NCI-H1436 (cell line): Measurements from ENCODE around the gene INVS.
"Not testable (repeated sequence)": the region's sequence is repeated elsewhere in the genome, so short reads cannot be mapped to it uniquely, and the experiment has no call there.

Source experiments
- DNase-seq: peaks from one replicate; lab custom pipeline; 2025; lab: John Stamatoyannopoulos, UW

Gene INVS

GRCh38 chr9:100324594-100325200 is 225.7 kb downstream of the INVS start:
- peak; percentile 34 for DNase-seq

- not testable (repeated sequence) for DNase-seq
These were observed 239.7 kb downstream of the INVS start for GRCh38 chr9:100338736-100339135.

- no peak for DNase-seq
These were observed 241.2 kb downstream of the INVS start for GRCh38 chr9:100340224-100340623.

- DNase-seq = no peak
These were observed 242.8 kb downstream of the INVS start for GRCh38 chr9:100341889-100342288.

GRCh38 chr9:100346836-100347235 is 247.8 kb downstream of the INVS start:
- no peak for DNase-seq

- DNase-seq = no peak
These were observed 251.1 kb downstream of the INVS start for GRCh38 chr9:100350188-100350587.
